ENCODE results near the gene JPH3. TPM values are rescaled to one million over a fixed set of nuclear protein-coding genes. Genes with fewer than 3 reads are reported as not detected.
A peak's percentile ranks its signal among the peaks of the same experiment; 100 is the strongest.

JPH3 gene
- total RNA-seq, 2 donors from 2014 or later: 37.0 to 39.1 TPM

DNA sequence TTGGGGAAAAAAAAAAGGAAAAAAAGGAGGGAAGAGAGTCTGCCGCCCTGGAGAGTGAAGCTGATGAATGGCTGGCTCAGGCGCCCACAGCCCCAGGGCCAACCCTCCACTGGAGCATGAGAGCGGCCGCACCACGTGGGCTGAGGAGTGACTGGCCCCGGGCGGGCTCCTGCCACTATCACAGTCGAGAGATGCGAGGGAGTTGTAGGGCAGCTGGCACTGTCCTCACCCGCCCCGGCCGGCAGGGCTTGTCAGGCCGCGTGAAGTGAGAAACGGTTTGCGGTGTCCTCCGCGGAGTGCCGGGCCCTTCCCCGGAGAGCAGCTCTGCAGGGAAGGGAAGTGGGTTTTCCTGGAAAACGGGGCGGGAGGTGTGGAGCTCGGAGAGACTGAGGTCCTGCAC is 45.9 kb downstream of the JPH3 start:
- Histone ChIP-seq H3K27me3 (ENCODE audit: control insufficient read depth, insufficient read depth, low read length, poor library complexity, severe bottlenecking) (no peaks in the 10 kb centered on the region), H3K27ac (ENCODE audit: low read depth, low read length) (no peak overlapping the region), H3K9me3 (ENCODE audit: control insufficient read depth, low read length) (no peaks in the 10 kb centered on the region), H3K4me3 (ENCODE audit: low read length) (no peak overlapping the region), H3K36me3 (ENCODE audit: control insufficient read depth, insufficient read depth, low read length) (peaks cover 3% of the 10 kb centered on the region), H3K4me1 (ENCODE audit: control insufficient read depth, insufficient read depth, low read length) (no peaks in the 10 kb centered on the region), H3K9ac (ENCODE audit: extremely low read depth, low read length, poor library complexity, severe bottlenecking) (no peak overlapping the region)
- H3K27me3 Mint-ChIP-seq (ENCODE audit: insufficient read depth): no peaks in the 10 kb centered on the region
- no peak for TF ChIP-seq CTCF (conservative IDR thresholded peaks at IDR 0.05)
- DNase-seq: no peak
- H3K27ac Mint-ChIP-seq: no peak overlapping the region
- WGBS, 2 experiments (ENCODE audit: insufficient coverage in 1 of 2, insufficient read length in 1 of 2): 90 to 92% methylated on average over 20 to 23 of the region's 23 CpGs
- H3K4me1 Mint-ChIP-seq: no peaks in the 10 kb centered on the region
- H3K4me3 Mint-ChIP-seq: no peak overlapping the region
- peaks cover 22% of the 10 kb centered on the region for H3K36me3 Mint-ChIP-seq (ENCODE audit: low read depth)
- no peaks in the 10 kb centered on the region for H3K9me3 Mint-ChIP-seq

- H3K4me3 ChIP-seq (ENCODE audit: low read length): no peak overlapping the region
- no peaks in the 10 kb centered on the region for H3K9me3 Mint-ChIP-seq
- H3K27ac ChIP-seq (ENCODE audit: low read depth, low read length): no peak overlapping the region
- H3K36me3 ChIP-seq (ENCODE audit: control insufficient read depth, insufficient read depth, low read length): peaks cover 3% of the 10 kb centered on the region
- H3K4me1 Mint-ChIP-seq: no peaks in the 10 kb centered on the region
- no peak overlapping the region for H3K9ac ChIP-seq (ENCODE audit: extremely low read depth, low read length, poor library complexity, severe bottlenecking)
- no peaks in the 10 kb centered on the region for H3K9me3 ChIP-seq (ENCODE audit: control insufficient read depth, low read length)
- no peaks in the 10 kb centered on the region for H3K4me1 ChIP-seq (ENCODE audit: control insufficient read depth, insufficient read depth, low read length)
- peak overlapping the region; percentile 30 for H3K27ac Mint-ChIP-seq
- no peaks in the 10 kb centered on the region for H3K27me3 ChIP-seq (ENCODE audit: control insufficient read depth, insufficient read depth, low read length, poor library complexity, severe bottlenecking)
- no peaks in the 10 kb centered on the region for H3K27me3 Mint-ChIP-seq (ENCODE audit: insufficient read depth)
- no peak for DNase-seq
- 88 to 92% methylated on average over 15 to 29 of the region's 29 CpGs for WGBS, 2 experiments (ENCODE audit: insufficient coverage in 1 of 2, insufficient read length in 1 of 2)
- H3K4me3 Mint-ChIP-seq: no peak overlapping the region
- peaks cover 18% of the 10 kb centered on the region for H3K36me3 Mint-ChIP-seq (ENCODE audit: low read depth)
- TF ChIP-seq CTCF (conservative IDR thresholded peaks at IDR 0.05): no peak
These were observed 46.6 kb downstream of the JPH3 start for GRCh38 chr16:87648698-87649487.

- no peak for TF ChIP-seq CTCF (conservative IDR thresholded peaks at IDR 0.05)
- H3K36me3 Mint-ChIP-seq (ENCODE audit: low read depth): peaks cover 2% of the 10 kb centered on the region
- Histone ChIP-seq H3K27ac (ENCODE audit: low read depth, low read length) (no peak overlapping the region), H3K9me3 (ENCODE audit: control insufficient read depth, low read length) (no peaks in the 10 kb centered on the region), H3K4me3 (ENCODE audit: low read length) (no peak overlapping the region), H3K4me1 (ENCODE audit: control insufficient read depth, insufficient read depth, low read length) (no peaks in the 10 kb centered on the region), H3K27me3 (ENCODE audit: control insufficient read depth, insufficient read depth, low read length, poor library complexity, severe bottlenecking) (no peaks in the 10 kb centered on the region), H3K36me3 (ENCODE audit: control insufficient read depth, insufficient read depth, low read length) (no peaks in the 10 kb centered on the region), H3K9ac (ENCODE audit: extremely low read depth, low read length, poor library complexity, severe bottlenecking) (no peak overlapping the region)
- DNase-seq: no peak
- H3K9me3 Mint-ChIP-seq: no peaks in the 10 kb centered on the region
- no peaks in the 10 kb centered on the region for H3K4me1 Mint-ChIP-seq
- H3K4me3 Mint-ChIP-seq: no peak overlapping the region
- H3K27ac Mint-ChIP-seq: peak overlapping the region; percentile 48
- WGBS, 2 experiments (ENCODE audit: insufficient coverage in 1 of 2, insufficient read length in 1 of 2): 94% methylated on average over 16 to 17 of the region's 17 CpGs
- H3K27me3 Mint-ChIP-seq (ENCODE audit: insufficient read depth): no peaks in the 10 kb centered on the region
These were observed 50.1 kb downstream of the JPH3 start for GRCh38 chr16:87652386-87652785.

Measured in endodermal cell (in vitro differentiated cells).